Body of pancreas (tissue), 4 donors: Measurements from ENCODE around the gene RNFT2.

Source experiments
- POLR2A ChIP-seq, 3 donors: fragments of 450-650 bp; IDR thresholded peaks; one replicate each; pipeline ENCODE4 v1.6.1; 2016; ENCODE audit warnings: antibody characterized with exemption in 3 of 3, mild to moderate bottlenecking in 2 of 3
- TF ChIP-seq, protein P1 (sequence below), 7 experiments: fragments of 450-650 bp in 4 of 7; fragments of 200-600 bp in 3 of 7; sonication (generic) in 3 of 7; IDR thresholded peaks; one replicate each; pipeline ENCODE4 v1.5.1; 2016 to 2019; ENCODE audit warnings: antibody characterized with exemption in 7 of 7

DNA sequence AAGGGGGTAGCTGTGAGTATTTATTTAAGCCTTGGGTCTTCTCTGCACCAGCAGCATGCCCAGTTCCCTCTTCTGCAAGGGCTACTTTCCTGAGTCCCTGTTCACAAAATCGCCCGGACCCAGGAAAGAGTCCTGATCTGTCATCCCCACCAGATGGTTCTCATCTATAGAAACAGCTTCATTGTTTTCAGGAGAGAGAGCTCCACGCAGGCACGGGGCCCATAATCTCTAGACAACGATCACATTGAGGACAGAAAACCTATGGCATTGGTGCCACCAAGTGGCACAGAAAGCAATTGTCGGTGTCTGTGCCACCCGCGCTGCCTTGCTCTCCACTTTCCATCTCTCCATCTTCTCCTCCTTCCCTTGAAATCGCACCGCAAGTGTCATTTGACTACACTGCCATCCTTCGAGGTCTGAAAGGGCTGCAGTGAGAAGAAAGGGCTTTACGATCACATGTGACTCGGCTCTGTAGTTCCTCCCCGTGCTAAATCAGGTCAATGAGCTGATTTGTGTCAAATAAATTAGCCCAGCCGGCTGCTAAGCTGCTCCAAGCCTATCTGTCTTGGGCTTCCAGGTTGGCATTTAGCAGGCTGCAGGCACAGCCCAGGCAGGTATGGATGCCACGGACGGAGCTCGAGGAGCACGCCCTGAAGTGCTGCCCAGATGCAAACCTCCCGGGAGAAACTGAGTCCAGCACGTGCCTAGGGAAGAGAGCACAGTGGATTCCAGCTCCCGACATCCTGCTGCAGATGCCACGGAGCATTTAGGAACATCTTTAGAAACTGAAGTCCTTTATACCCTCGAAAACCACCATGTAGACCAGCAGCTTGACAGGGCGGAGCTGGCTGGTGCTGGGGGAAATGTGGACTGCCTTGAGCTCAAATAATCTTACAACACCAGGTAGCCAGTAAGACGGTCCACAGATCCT, 29.0 kb upstream of the RNFT2 start:
- TF ChIP-seq, protein P1, sequence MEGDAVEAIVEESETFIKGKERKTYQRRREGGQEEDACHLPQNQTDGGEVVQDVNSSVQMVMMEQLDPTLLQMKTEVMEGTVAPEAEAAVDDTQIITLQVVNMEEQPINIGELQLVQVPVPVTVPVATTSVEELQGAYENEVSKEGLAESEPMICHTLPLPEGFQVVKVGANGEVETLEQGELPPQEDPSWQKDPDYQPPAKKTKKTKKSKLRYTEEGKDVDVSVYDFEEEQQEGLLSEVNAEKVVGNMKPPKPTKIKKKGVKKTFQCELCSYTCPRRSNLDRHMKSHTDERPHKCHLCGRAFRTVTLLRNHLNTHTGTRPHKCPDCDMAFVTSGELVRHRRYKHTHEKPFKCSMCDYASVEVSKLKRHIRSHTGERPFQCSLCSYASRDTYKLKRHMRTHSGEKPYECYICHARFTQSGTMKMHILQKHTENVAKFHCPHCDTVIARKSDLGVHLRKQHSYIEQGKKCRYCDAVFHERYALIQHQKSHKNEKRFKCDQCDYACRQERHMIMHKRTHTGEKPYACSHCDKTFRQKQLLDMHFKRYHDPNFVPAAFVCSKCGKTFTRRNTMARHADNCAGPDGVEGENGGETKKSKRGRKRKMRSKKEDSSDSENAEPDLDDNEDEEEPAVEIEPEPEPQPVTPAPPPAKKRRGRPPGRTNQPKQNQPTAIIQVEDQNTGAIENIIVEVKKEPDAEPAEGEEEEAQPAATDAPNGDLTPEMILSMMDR (IDR thresholded peaks at IDR 0.05): peak; percentile 13 to 89 (median 83)
- no peak for TF ChIP-seq POLR2A (IDR thresholded peaks at IDR 0.05)
